Transverse colon (tissue), 4 donors: ENCODE results near the gene DMD. TPM values are rescaled to one million over a fixed set of nuclear protein-coding genes. Genes with fewer than 3 reads are reported as not detected.

Experiments used
- DNase-seq: peaks from one replicate; pipeline ENCODE4 v3.0.0-alpha.2; 2019
- H3K27ac ChIP-seq, 4 donors: fragments of 200-600 bp; sonication (generic); 2 replicates each; pipeline ENCODE4 v1.5.1; 2016 to 2018; ENCODE audit warnings: inconsistent platforms in 4 of 4
- H3K27me3 ChIP-seq: fragments of 200-600 bp; sonication (generic); 2 replicates; pipeline ENCODE4 v1.5.1; 2017; ENCODE audit warnings: inconsistent platforms
- H3K36me3 ChIP-seq, 4 donors: fragments of 200-600 bp; sonication (generic); 2 replicates each; pipeline ENCODE4 v1.5.1; 2017 to 2019; ENCODE audit warnings: inconsistent platforms in 4 of 4
- H3K4me1 ChIP-seq, 4 donors: fragments of 200-600 bp; sonication (generic); 2 replicates each; pipeline ENCODE4 v1.5.1; 2017 to 2020; ENCODE audit warnings: inconsistent platforms in 4 of 4
- H3K4me3 ChIP-seq, 4 donors: fragments of 200-600 bp; sonication (generic); 1 replicate in 1 of 4; 2 replicates in 3 of 4; pipeline versions ENCODE4 v1.5.1 to v1.6.1; 2017 to 2019; ENCODE audit warnings: inconsistent platforms in 4 of 4
- H3K9me3 ChIP-seq, 2 donors: fragments of 200-600 bp; sonication (generic); 2 replicates each; pipeline ENCODE4 v1.5.1; 2017 to 2019; ENCODE audit warnings: inconsistent platforms in 2 of 2
- EP300 ChIP-seq: sonication (generic); formaldehyde crosslinking; IDR thresholded peaks from one replicate; pipeline ENCODE4 v1.6.1; 2017; ENCODE audit warnings: antibody characterized with exemption, low read depth
- POLR2A ChIP-seq: fragments of 450-650 bp; IDR thresholded peaks from one replicate; pipeline ENCODE4 v1.6.1; 2016; ENCODE audit warnings: antibody characterized with exemption, mild to moderate bottlenecking, moderate library complexity
- POLR2AphosphoS5 ChIP-seq, 3 donors: sonication (generic); formaldehyde crosslinking; IDR thresholded peaks; one replicate each; pipeline ENCODE4 v1.6.1; 2016; ENCODE audit warnings: antibody characterized with exemption in 3 of 3
- WGBS, 2 donors: methylation state at CpG; one replicate each; pipeline ENCODE4 v1.1.5; 2018; ENCODE audit warnings: low coverage in 1 of 2; 5-methylcytosine and 5-hydroxymethylcytosine counted together
- in situ Hi-C, 4 donors: fragments of 200-750 bp; cut with MboI; loops; one replicate each; pipeline versions ENCODE4 v1.15.0 to v1.15.1; 2017; ENCODE audit warnings: low sequenced_read_pairs in 3 of 4, low pct_ligation_motif_present in 1 of 4, low pct_unique_long_range_greater_than_20kb in 1 of 4
- intact Hi-C: fragments of 100-400 bp; cut with DNase I; formaldehyde crosslinking; loops from one replicate; pipeline ENCODE4 v1.15.1; 2023; ENCODE audit warnings: low total_unique reads
- total RNA-seq, 4 donors: library from RNA; depleted of rRNA; stranded (reverse); fragments of >200 nt; gene quantifications; one replicate each; pipeline ENCODE4 v1.1.0, GENCODE V29; 2016
- TF ChIP-seq, protein P1 (sequence below), 5 experiments: fragments of 200-600 bp in 3 of 5; fragments of 450-650 bp in 2 of 5; sonication (generic) in 3 of 5; IDR thresholded peaks; 1 replicate in 2 of 5; 2 replicates in 3 of 5; pipeline ENCODE4 v1.5.1; 2016 to 2017; ENCODE audit warnings: antibody characterized with exemption in 5 of 5, inconsistent platforms in 3 of 5, mild to moderate bottlenecking in 2 of 5, moderate library complexity in 1 of 5

Gene DMD
- total RNA-seq, 4 donors from 2014 or later = 20.9 to 44.6 (median 32.5) TPM

GRCh38 chrX:31219174-31219573 lies 1992.2 kb downstream of the DMD start:
- Histone ChIP-seq H3K27ac (no peak overlapping the region), H3K36me3 (no peaks in the 10 kb centered on the region), H3K4me3 (no peak overlapping the region), H3K9me3 (no peaks in the 10 kb centered on the region), H3K27me3 (no peaks in the 10 kb centered on the region), H3K4me1 (no peaks in the 10 kb centered on the region)
- DNase-seq = no peak
- 54 to 62% methylated on average over 5 to 6 of the region's 6 CpGs for WGBS, 2 donors
- intact Hi-C loops = no loop called here
- TF ChIP-seq, protein P1, sequence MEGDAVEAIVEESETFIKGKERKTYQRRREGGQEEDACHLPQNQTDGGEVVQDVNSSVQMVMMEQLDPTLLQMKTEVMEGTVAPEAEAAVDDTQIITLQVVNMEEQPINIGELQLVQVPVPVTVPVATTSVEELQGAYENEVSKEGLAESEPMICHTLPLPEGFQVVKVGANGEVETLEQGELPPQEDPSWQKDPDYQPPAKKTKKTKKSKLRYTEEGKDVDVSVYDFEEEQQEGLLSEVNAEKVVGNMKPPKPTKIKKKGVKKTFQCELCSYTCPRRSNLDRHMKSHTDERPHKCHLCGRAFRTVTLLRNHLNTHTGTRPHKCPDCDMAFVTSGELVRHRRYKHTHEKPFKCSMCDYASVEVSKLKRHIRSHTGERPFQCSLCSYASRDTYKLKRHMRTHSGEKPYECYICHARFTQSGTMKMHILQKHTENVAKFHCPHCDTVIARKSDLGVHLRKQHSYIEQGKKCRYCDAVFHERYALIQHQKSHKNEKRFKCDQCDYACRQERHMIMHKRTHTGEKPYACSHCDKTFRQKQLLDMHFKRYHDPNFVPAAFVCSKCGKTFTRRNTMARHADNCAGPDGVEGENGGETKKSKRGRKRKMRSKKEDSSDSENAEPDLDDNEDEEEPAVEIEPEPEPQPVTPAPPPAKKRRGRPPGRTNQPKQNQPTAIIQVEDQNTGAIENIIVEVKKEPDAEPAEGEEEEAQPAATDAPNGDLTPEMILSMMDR (IDR thresholded peaks at IDR 0.05) = no peak
- TF ChIP-seq POLR2A (no peak), POLR2AphosphoS5 (IDR thresholded peaks at IDR 0.05) (no peak), EP300 (no peak)
- in situ Hi-C loops = loop anchor here in 1 of 4 donors (10.0 kb wide), 1 partner anchor 436 kb away; no protein-coding TSS in a partner anchor

DNA sequence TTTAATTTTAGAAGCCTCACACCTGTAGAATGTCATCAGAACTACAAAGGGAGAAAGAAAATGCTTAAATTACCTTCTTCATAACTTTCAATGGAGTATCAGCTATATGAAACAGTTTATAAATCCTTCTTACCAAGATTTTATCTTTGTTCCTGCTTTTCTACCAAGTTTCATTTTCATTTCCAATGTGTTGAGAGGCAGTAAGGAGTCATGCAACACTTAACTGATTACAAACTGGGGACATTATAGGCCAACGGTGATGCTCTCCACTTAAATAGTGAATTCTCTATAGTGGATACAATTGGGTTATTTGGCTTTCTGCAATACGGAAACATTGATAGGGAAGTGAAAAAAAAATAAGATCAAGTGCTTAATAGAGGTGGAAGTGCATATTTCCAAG lies 1994.3 kb downstream of the DMD start:
- 41% methylated on average over 2 of the region's 2 CpGs; no CpG with 5 or more reads in 1 of the 2 donors for WGBS, 2 donors
- Histone ChIP-seq H3K36me3 (no peaks in the 10 kb centered on the region), H3K4me1 (no peaks in the 10 kb centered on the region), H3K27ac (no peak overlapping the region), H3K9me3 (no peaks in the 10 kb centered on the region), H3K27me3 (no peaks in the 10 kb centered on the region), H3K4me3 (no peak overlapping the region)
- TF ChIP-seq POLR2A (no peak), EP300 (no peak), POLR2AphosphoS5 (IDR thresholded peaks at IDR 0.05) (no peak)
- TF ChIP-seq, protein P1 (IDR thresholded peaks at IDR 0.05) = no peak
- intact Hi-C loops = no loop called here
- in situ Hi-C loops = loop anchor here in 1 of 4 donors (10.0 kb wide), 1 partner anchor 438 kb away; no protein-coding TSS in a partner anchor
- DNase-seq = no peak

DNA sequence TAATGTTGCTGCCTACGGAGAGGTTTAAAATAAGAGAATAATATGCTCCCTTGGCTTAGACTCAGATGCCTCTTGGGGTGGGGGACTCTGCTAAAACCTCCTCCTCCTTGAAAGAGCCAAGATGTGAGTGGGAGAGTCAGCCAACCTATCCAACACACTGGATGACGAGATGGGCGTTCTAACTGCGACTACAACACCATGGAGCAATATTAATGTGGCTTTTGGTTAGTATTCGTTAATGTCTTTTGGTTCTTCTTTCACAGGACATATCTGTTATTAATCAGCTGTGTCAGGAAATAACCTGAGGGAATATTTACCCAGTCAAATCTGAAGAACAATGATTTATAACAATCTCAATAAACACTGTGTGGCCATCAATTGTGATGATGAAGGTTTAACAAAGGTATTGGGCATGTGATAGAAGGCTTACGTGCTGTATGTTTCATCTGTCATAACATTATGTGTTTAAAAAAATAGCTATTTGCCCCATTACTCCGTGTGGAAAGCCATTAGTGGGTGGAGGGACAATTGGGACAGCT lies 1996.0 kb downstream of the DMD start:
- intact Hi-C loops (no loop called here), in situ Hi-C loops (loop anchor here in 1 of 4 donors (10.0 kb wide), 1 partner anchor 439 kb away; no protein-coding TSS in a partner anchor)
- no peak for DNase-seq
- Histone ChIP-seq H3K4me3 (no peak overlapping the region), H3K9me3 (no peaks in the 10 kb centered on the region), H3K27ac (no peak overlapping the region), H3K27me3 (no peaks in the 10 kb centered on the region), H3K4me1 (no peaks in the 10 kb centered on the region), H3K36me3 (no peaks in the 10 kb centered on the region)
- WGBS, 2 donors = 60 to 74% methylated on average over 2 to 7 of the region's 7 CpGs
- TF ChIP-seq, protein P1 (IDR thresholded peaks at IDR 0.05) = no peak
- TF ChIP-seq POLR2AphosphoS5 (IDR thresholded peaks at IDR 0.05) (no peak), POLR2A (no peak), EP300 (no peak)

- Histone ChIP-seq H3K36me3 (no peaks in the 10 kb centered on the region), H3K4me3 (no peak overlapping the region), H3K4me1 (no peaks in the 10 kb centered on the region), H3K27ac (no peak overlapping the region), H3K27me3 (no peaks in the 10 kb centered on the region), H3K9me3 (no peaks in the 10 kb centered on the region)
- no peak for DNase-seq
- TF ChIP-seq, protein P1 (IDR thresholded peaks at IDR 0.05) = peak in 4 of 5 experiments; percentile 21 to 35 (median 30)
- no peak for TF ChIP-seq POLR2A
- intact Hi-C loops = no loop called here
- in situ Hi-C loops = loop anchor here in 1 of 4 donors (10.0 kb wide), 1 partner anchor 441 kb away; no protein-coding TSS in a partner anchor
Measured at GRCh38 chrX:31213941-31214340, 1997.4 kb downstream of the DMD start.
